Karpas-422 (cell line): ENCODE data around the gene TGFB2. TPM values are rescaled to one million over a fixed set of nuclear protein-coding genes. Genes with fewer than 3 reads are reported as not detected.
A peak's percentile ranks its signal among the peaks of the same experiment; 100 is the strongest.

Experiments used
- DNase-seq: peaks from one replicate; pipeline ENCODE4 v3.0.0-alpha.2; 2015
- H2AFZ ChIP-seq: fragments of 200-600 bp; sonication (generic); 2 replicates; pipeline ENCODE4 v1.6.1; 2014; ENCODE audit warnings: antibody characterized with exemption, low read length, mixed read lengths
- H3K27ac ChIP-seq: fragments of 200-600 bp; sonication (generic); 2 replicates; pipeline ENCODE4 v1.5.1; 2014; ENCODE audit warnings: mild to moderate bottlenecking, low read length, moderate library complexity
- H3K27me3 ChIP-seq: fragments of 200-600 bp; sonication (generic); 2 replicates; pipeline ENCODE4 v1.6.1; 2014; ENCODE audit warnings: low read length, mixed read lengths
- H3K36me3 ChIP-seq: fragments of 200-600 bp; sonication (generic); 2 replicates; pipeline ENCODE4 v1.6.1; 2014; ENCODE audit warnings: low read length, mixed read lengths; ENCODE audit not compliant: insufficient read depth
- H3K4me1 ChIP-seq: fragments of 200-600 bp; sonication (generic); 2 replicates; pipeline ENCODE4 v1.6.1; 2014; ENCODE audit warnings: mild to moderate bottlenecking, low read length, mixed read lengths
- H3K4me2 ChIP-seq: fragments of 200-600 bp; sonication (generic); 2 replicates; pipeline ENCODE4 v1.6.1; 2014; ENCODE audit warnings: low read length, low read depth, mild to moderate bottlenecking; ENCODE audit not compliant: poor library complexity, severe bottlenecking
- H3K4me3 ChIP-seq: fragments of 200-600 bp; sonication (generic); 2 replicates; pipeline ENCODE4 v1.5.1; 2014; ENCODE audit warnings: mild to moderate bottlenecking, antibody characterized with exemption, low read length, mixed read lengths
- H3K79me2 ChIP-seq: fragments of 200-600 bp; sonication (generic); 2 replicates; pipeline ENCODE4 v1.6.1; 2014; ENCODE audit warnings: mild to moderate bottlenecking, low read length, mixed read lengths
- H3K9ac ChIP-seq: fragments of 200-600 bp; sonication (generic); 2 replicates; pipeline ENCODE4 v1.6.0; 2014; ENCODE audit warnings: low read length
- H3K9me2 ChIP-seq: fragments of 200-600 bp; sonication (generic), shearing (Covaris generic); replicated peaks from 2 replicates; pipeline ENCODE4 v1.6.0; 2014; ENCODE audit warnings: mild to moderate bottlenecking, low read length, moderate library complexity; ENCODE audit not compliant: insufficient read depth
- H3K9me3 ChIP-seq: fragments of 300-700, 200-600 bp; sonication (generic); 2 replicates; pipeline ENCODE4 v1.6.1; 2014; ENCODE audit warnings: low read length, mixed read lengths
- H4K20me1 ChIP-seq: fragments of 200-600 bp; sonication (generic); 2 replicates; pipeline ENCODE4 v1.6.1; 2014; ENCODE audit warnings: mild to moderate bottlenecking, antibody characterized with exemption, low read length, low read depth; ENCODE audit not compliant: insufficient read depth
- total RNA-seq: library from RNA; depleted of rRNA; stranded (reverse); fragments of >200 nt; shearing (Covaris generic); gene quantifications from 2 replicates; pipeline ENCODE4 v1.2.3, GENCODE V29; 2014; ENCODE audit warnings: low replicate concordance

The TGFB2 gene
- total RNA-seq, 1 experiment from 2014 or later, result not detected

DNA sequence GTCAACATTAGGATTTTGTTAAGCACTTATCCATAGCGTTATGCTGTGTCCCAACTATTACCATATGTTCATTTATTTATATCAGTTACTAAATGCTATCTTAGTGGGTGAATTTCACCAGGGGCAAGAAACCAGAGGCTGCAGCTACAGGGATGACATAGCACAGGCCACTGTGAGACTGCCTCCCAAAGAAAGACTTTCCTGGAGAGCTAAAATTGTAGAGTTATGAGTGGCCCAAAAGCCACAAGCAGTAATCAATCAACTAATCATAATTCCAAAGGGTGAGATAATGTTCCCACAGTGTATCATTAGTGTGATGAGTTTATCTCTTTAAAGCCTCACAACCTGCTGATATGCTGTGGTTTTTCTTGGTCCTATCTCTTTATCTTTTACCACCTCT is 3.8 kb upstream of the TGFB2 start:
- Histone ChIP-seq H3K79me2 (no peaks in the 10 kb centered on the region), H3K4me3 (no peak overlapping the region), H2AFZ (no peak overlapping the region), H3K9me2 (no peaks in the 10 kb centered on the region), H3K9ac (no peak overlapping the region), H3K9me3 (no peaks in the 10 kb centered on the region), H3K4me2 (no peak overlapping the region), H4K20me1 (no peaks in the 10 kb centered on the region), H3K4me1 (peaks cover 19% of the 10 kb centered on the region), H3K27ac (no peak overlapping the region), H3K36me3 (0 out of 2 replicates have a peak, but pooled peaks cover 2% of the 10 kb centered on the region), H3K27me3 (no peaks in the 10 kb centered on the region)
- no peak for DNase-seq

DNA sequence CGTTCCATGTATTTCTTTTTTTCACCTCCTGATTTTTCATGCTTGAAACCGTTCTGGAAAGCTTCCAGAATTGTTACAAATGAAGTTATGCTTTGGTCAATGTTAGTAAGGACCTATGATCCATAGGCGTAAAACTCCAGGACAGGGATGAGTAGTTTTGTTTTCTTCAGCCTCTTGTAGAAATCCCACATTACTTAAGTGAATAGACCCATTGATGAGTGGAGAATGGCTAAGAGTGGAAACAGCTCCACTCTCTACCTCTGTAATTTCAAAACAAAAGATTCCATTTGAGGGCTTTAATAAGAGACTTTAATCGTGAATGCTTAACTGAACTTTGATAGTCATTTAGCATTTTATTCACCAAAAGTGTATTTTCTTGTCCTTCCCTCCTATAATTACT is 3.0 kb upstream of the TGFB2 start:
- H3K27ac ChIP-seq, result no peak overlapping the region
- no peaks in the 10 kb centered on the region for H3K79me2 ChIP-seq
- no peak for DNase-seq
- H3K9me2 ChIP-seq, result no peaks in the 10 kb centered on the region
- peaks cover 19% of the 10 kb centered on the region for H3K4me1 ChIP-seq
- H3K4me3 ChIP-seq, result no peak overlapping the region
- H4K20me1 ChIP-seq, result no peaks in the 10 kb centered on the region
- H3K27me3 ChIP-seq, result no peaks in the 10 kb centered on the region
- H3K9ac ChIP-seq, result no peak overlapping the region
- H3K36me3 ChIP-seq, result 0 out of 2 replicates have a peak, but pooled peaks cover 2% of the 10 kb centered on the region
- H3K4me2 ChIP-seq, result no peak overlapping the region
- H2AFZ ChIP-seq, result no peak overlapping the region
- H3K9me3 ChIP-seq, result no peaks in the 10 kb centered on the region

DNA sequence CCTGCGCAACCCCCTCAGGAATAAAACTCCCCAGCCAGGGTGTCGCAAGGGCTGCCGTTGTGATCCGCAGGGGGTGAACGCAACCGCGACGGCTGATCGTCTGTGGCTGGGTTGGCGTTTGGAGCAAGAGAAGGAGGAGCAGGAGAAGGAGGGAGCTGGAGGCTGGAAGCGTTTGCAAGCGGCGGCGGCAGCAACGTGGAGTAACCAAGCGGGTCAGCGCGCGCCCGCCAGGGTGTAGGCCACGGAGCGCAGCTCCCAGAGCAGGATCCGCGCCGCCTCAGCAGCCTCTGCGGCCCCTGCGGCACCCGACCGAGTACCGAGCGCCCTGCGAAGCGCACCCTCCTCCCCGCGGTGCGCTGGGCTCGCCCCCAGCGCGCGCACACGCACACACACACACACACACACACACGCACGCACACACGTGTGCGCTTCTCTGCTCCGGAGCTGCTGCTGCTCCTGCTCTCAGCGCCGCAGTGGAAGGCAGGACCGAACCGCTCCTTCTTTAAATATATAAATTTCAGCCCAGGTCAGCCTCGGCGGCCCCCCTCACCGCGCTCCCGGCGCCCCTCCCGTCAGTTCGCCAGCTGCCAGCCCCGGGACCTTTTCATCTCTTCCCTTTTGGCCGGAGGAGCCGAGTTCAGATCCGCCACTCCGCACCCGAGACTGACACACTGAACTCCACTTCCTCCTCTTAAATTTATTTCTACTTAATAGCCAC is 696 bp downstream of the TGFB2 start:
- Histone ChIP-seq H3K4me2 (peak overlapping the region; percentile 80), H3K4me3 (peak overlapping the region; percentile 79), H4K20me1 (no peaks in the 10 kb centered on the region), H3K36me3 (0 out of 2 replicates have a peak, but pooled peaks cover 2% of the 10 kb centered on the region), H3K79me2 (no peaks in the 10 kb centered on the region), H3K4me1 (peaks cover 19% of the 10 kb centered on the region), H3K9ac (peak overlapping the region; percentile 68), H3K9me3 (no peaks in the 10 kb centered on the region), H3K27ac (no peak overlapping the region), H3K27me3 (no peaks in the 10 kb centered on the region), H3K9me2 (no peaks in the 10 kb centered on the region), H2AFZ (peak overlapping the region; percentile 46; the same call in 1 of the 2 replicates)
- peak; percentile 78 for DNase-seq

DNA sequence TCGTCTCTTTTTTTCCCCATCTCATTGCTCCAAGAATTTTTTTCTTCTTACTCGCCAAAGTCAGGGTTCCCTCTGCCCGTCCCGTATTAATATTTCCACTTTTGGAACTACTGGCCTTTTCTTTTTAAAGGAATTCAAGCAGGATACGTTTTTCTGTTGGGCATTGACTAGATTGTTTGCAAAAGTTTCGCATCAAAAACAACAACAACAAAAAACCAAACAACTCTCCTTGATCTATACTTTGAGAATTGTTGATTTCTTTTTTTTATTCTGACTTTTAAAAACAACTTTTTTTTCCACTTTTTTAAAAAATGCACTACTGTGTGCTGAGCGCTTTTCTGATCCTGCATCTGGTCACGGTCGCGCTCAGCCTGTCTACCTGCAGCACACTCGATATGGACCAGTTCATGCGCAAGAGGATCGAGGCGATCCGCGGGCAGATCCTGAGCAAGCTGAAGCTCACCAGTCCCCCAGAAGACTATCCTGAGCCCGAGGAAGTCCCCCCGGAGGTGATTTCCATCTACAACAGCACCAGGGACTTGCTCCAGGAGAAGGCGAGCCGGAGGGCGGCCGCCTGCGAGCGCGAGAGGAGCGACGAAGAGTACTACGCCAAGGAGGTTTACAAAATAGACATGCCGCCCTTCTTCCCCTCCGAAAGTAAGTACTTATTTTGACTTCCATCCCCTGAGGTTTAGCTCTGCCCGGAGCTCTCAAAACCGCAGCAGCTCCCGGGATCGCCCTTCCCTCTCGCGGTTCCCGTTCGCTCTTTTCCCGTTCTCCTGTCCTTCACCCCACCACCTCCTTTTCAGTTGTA is 1.5 kb downstream of the TGFB2 start:
- H3K9me2 ChIP-seq, result no peaks in the 10 kb centered on the region
- H3K79me2 ChIP-seq, result no peaks in the 10 kb centered on the region
- 0 out of 2 replicates have a peak overlapping the region, but pooled peaks have one; percentile 79 for H3K4me3 ChIP-seq
- no peaks in the 10 kb centered on the region for H4K20me1 ChIP-seq
- no peak overlapping the region for H3K27ac ChIP-seq
- peaks cover 22% of the 10 kb centered on the region for H3K4me1 ChIP-seq
- H2AFZ ChIP-seq, result no peak overlapping the region
- H3K9me3 ChIP-seq, result no peaks in the 10 kb centered on the region
- H3K36me3 ChIP-seq, result 0 out of 2 replicates have a peak, but pooled peaks cover 2% of the 10 kb centered on the region
- no peak overlapping the region for H3K9ac ChIP-seq
- no peak for DNase-seq
- no peaks in the 10 kb centered on the region for H3K27me3 ChIP-seq
- H3K4me2 ChIP-seq, result peak overlapping the region; percentile 80

DNA sequence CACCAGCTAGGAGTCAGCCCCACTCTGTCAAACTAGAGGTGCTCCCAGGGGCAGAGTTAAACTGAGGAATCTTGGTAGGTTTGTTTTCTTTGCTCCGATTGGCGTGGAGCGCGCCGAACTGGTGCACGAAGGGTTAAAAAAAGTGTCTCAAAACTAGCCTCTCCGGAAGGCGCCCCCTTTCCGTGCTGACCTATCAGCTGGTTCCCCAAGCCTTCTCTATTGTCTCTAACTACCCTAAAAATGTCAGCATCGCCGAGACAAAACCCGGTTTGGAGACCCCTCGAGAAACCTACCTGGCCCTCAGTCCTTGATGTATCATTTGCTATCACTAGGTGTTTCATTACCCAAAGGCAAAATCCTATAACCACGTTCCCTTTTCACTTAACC is 2.2 kb downstream of the TGFB2 start:
- Histone ChIP-seq H3K9ac (no peak overlapping the region), H3K4me2 (no peak overlapping the region)
- DNase-seq, result no peak

DNA sequence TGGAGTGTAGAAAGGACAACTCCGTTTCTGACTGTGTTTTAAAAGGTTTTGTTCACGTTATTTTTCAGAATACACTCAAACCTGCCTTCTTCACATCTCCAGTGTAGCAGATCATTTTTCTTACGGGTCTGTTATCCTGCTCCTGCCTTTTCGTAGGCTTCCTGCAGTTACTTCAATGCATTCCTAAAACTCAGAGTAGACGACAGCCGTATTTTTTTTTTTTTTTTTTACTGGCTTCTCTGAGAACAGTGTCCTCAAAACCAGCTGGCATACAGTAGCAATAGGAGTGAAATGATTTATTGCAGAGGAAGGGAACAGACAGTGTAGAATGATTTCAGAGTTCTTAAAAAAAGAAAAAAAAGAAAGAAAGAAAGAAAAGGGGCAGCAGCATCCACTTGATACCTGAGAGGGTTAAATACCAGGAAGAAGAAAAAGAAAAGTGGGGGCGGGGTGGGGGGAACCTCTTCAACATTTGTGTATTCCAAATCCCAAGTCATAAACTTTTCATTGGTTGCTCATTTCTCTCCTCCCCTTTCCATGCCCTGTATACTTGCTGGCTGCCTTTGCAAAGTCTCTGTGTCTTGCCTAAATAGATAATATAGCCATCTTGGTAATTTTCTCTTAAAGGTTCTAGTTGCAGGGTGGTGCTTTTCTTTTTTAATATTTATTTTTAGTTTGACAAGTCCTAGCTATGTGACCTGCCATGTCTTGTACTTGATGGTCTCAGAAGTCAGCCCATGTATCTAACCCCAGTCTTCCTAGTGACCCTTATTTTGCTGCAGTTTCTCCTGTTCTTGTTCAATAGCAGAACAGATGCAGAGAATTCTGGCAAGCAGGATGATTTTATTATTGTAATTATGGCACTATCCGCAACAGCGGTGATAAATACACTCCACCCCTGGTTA is 2.8 kb downstream of the TGFB2 start:
- H2AFZ ChIP-seq, result no peak overlapping the region
- H3K9me3 ChIP-seq, result no peaks in the 10 kb centered on the region
- no peaks in the 10 kb centered on the region for H3K36me3 ChIP-seq
- no peaks in the 10 kb centered on the region for H4K20me1 ChIP-seq
- no peaks in the 10 kb centered on the region for H3K79me2 ChIP-seq
- H3K27ac ChIP-seq, result no peak overlapping the region
- DNase-seq, result no peak
- H3K4me3 ChIP-seq, result no peak overlapping the region
- H3K4me2 ChIP-seq, result no peak overlapping the region
- H3K9me2 ChIP-seq, result no peaks in the 10 kb centered on the region
- no peak overlapping the region for H3K9ac ChIP-seq
- peaks cover 22% of the 10 kb centered on the region for H3K4me1 ChIP-seq
- H3K27me3 ChIP-seq, result no peaks in the 10 kb centered on the region

More for the DNA sequence above, 2.2 kb downstream of the TGFB2 start:
- H3K4me3 ChIP-seq, result no peak overlapping the region
- no peaks in the 10 kb centered on the region for H3K9me3 ChIP-seq
- no peaks in the 10 kb centered on the region for H3K27me3 ChIP-seq
- no peaks in the 10 kb centered on the region for H3K36me3 ChIP-seq
- H3K79me2 ChIP-seq, result no peaks in the 10 kb centered on the region
- no peak overlapping the region for H2AFZ ChIP-seq
- H3K27ac ChIP-seq, result no peak overlapping the region
- H4K20me1 ChIP-seq, result no peaks in the 10 kb centered on the region
- peaks cover 22% of the 10 kb centered on the region for H3K4me1 ChIP-seq
- H3K9me2 ChIP-seq, result no peaks in the 10 kb centered on the region

DNA sequence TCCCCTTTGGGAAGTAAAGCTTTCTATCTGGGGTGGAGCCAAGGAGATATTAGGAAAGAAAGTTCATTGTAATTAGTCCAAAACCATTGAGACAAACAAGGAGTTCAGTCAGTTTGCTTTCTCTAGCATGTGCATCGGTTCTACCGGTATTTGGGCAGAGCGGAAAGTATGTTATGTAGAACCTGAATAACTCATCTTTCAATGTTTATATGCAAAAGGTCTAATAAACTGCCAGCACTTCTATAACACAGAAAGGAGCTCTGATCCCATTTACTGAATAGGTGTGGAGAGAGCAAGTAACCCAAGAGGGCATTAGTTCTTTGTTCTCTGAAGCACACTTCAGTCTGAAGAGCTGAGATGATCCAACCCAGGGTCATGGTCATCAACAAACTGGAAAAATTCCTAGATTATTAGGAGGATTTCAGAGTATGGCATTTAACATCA is 3.5 kb downstream of the TGFB2 start:
- no peak for DNase-seq
- no peaks in the 10 kb centered on the region for H3K9me2 ChIP-seq
- no peak overlapping the region for H3K27ac ChIP-seq
- H3K9me3 ChIP-seq, result no peaks in the 10 kb centered on the region
- H3K4me2 ChIP-seq, result no peak overlapping the region
- no peak overlapping the region for H2AFZ ChIP-seq
- H4K20me1 ChIP-seq, result no peaks in the 10 kb centered on the region
- peaks cover 22% of the 10 kb centered on the region for H3K4me1 ChIP-seq
- no peak overlapping the region for H3K9ac ChIP-seq
- H3K27me3 ChIP-seq, result no peaks in the 10 kb centered on the region
- H3K4me3 ChIP-seq, result no peak overlapping the region
- H3K36me3 ChIP-seq, result no peaks in the 10 kb centered on the region
- no peaks in the 10 kb centered on the region for H3K79me2 ChIP-seq
